Testis (tissue), 2 donors: ENCODE results near the gene EZR.

Source experiments
- CTCF ChIP-seq, 3 experiments: fragments of 450-650 bp in 2 of 3; fragments of 200-600 bp in 1 of 3; sonication (generic) in 1 of 3; IDR thresholded peaks; one replicate each; pipeline ENCODE4 v1.5.1; 2016 to 2019; ENCODE audit warnings: antibody characterized with exemption in 3 of 3, mild to moderate bottlenecking in 2 of 3, moderate library complexity in 1 of 3
- POLR2A ChIP-seq: fragments of 450-650 bp; IDR thresholded peaks from one replicate; pipeline ENCODE4 v1.6.1; 2017; ENCODE audit warnings: antibody characterized with exemption, mild to moderate bottlenecking, moderate library complexity

GRCh38 chr6:158754738-158755137, 64.4 kb downstream of the EZR start:
- no peak for TF ChIP-seq POLR2A
- no peak for TF ChIP-seq CTCF (IDR thresholded peaks at IDR 0.05)
